Right lobe of liver (tissue), 4 donors: ENCODE data around the gene KCNJ6.

Experiments
- POLR2A ChIP-seq: fragments of 450-650 bp; IDR thresholded peaks from one replicate; pipeline ENCODE4 v1.6.1; 2017; ENCODE audit warnings: antibody characterized with exemption, mild to moderate bottlenecking
- TF ChIP-seq, protein P1 (sequence below), 4 donors: fragments of 200-600 bp in 3 of 4; fragments of 450-650 bp in 1 of 4; IDR thresholded peaks; one replicate each; pipeline versions ENCODE4 v1.5.1 to v1.8.0; 2016 to 2022; ENCODE audit warnings: antibody characterized with exemption in 4 of 4, mild to moderate bottlenecking in 2 of 4
- donor health status: DM: no; HTN: no; CAD: no.
- donor health status: DM: no; HTN: no; CAD: no.
- donor health status: DM: no; HTN: yes; CAD: no.

DNA sequence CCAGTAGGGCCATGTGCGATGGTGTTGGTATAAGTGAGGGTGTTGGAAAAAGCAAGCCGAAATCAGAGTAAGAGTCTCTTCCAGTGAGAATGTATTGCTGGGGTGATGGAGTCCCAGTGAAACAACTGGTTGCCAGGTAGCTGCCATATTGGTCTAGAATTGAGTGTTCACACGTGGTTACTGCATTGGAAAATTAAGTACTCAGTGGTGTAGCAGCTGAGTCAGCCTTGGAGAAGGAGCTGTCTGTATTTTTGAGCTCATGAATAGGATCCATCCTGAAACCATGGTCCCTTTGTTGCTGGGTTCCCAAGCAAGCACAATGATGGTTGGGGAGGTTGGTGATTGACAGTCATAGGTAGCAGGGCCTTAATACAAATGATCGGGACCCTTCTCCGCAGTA is 314.3 kb downstream of the KCNJ6 start:
- TF ChIP-seq, protein P1, sequence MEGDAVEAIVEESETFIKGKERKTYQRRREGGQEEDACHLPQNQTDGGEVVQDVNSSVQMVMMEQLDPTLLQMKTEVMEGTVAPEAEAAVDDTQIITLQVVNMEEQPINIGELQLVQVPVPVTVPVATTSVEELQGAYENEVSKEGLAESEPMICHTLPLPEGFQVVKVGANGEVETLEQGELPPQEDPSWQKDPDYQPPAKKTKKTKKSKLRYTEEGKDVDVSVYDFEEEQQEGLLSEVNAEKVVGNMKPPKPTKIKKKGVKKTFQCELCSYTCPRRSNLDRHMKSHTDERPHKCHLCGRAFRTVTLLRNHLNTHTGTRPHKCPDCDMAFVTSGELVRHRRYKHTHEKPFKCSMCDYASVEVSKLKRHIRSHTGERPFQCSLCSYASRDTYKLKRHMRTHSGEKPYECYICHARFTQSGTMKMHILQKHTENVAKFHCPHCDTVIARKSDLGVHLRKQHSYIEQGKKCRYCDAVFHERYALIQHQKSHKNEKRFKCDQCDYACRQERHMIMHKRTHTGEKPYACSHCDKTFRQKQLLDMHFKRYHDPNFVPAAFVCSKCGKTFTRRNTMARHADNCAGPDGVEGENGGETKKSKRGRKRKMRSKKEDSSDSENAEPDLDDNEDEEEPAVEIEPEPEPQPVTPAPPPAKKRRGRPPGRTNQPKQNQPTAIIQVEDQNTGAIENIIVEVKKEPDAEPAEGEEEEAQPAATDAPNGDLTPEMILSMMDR (IDR thresholded peaks at IDR 0.05), result no peak
- TF ChIP-seq POLR2A, result no peak
